ENCODE measurements around the gene NME9. TPM values are rescaled to one million over a fixed set of nuclear protein-coding genes. Genes with fewer than 3 reads are reported as not detected.

Gene NME9
- total RNA-seq, 2 experiments from 2014 or later = 0.80 TPM; not detected in 1

DNA sequence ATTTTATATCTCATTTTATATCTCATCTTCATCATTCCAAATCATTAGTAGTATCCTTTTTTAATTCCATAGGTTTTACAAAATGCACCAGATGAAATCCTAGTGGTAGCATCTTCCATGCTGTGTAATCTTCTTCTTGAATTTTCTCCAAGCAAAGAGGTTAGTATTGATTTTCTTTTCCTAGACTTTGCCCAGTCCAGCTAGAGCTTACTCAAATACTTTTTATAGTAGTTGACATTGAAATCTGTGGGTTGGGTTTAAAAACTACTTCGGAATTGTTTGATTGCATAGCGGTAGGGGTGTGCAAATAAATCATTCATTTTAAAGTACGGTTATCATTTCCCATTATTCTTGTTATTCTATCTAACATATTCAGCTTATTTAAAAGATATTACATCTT, 62.6 kb downstream of the NME9 start:
- Mint-ChIP-seq H3K36me3 (ENCODE audit: low read depth) (peaks cover 65% of the 10 kb centered on the region), H3K4me1 (ENCODE audit: low read depth) (no peaks in the 10 kb centered on the region), H3K9me3 (no peaks in the 10 kb centered on the region), H3K27ac (no peak overlapping the region), H3K4me3 (no peak overlapping the region), H3K27me3 (no peaks in the 10 kb centered on the region)
- intact Hi-C loops (cut with DNase I, micrococcal nuclease) = loop anchor here (5.0 to 10.0 kb wide), 2 partner anchors 58 to 60 kb away; partner anchors contain the start of gene NME9 (in 2 of the 2)
- H3K4me3 ChIP-seq (ENCODE audit: low read length) = no peak overlapping the region
- no peaks in the 10 kb centered on the region for H3K9me3 ChIP-seq (ENCODE audit: control insufficient read depth in 1 of 2, insufficient read depth in 1 of 2, low read length in 2 of 2)
- H3K27me3 ChIP-seq (ENCODE audit: control insufficient read depth in 1 of 2, insufficient read depth in 2 of 2, low read length in 2 of 2) = no peaks in the 10 kb centered on the region
- DNase-seq (no peak), ATAC-seq (ENCODE audit: poor library complexity) (no peak)
- TF ChIP-seq, protein P1, sequence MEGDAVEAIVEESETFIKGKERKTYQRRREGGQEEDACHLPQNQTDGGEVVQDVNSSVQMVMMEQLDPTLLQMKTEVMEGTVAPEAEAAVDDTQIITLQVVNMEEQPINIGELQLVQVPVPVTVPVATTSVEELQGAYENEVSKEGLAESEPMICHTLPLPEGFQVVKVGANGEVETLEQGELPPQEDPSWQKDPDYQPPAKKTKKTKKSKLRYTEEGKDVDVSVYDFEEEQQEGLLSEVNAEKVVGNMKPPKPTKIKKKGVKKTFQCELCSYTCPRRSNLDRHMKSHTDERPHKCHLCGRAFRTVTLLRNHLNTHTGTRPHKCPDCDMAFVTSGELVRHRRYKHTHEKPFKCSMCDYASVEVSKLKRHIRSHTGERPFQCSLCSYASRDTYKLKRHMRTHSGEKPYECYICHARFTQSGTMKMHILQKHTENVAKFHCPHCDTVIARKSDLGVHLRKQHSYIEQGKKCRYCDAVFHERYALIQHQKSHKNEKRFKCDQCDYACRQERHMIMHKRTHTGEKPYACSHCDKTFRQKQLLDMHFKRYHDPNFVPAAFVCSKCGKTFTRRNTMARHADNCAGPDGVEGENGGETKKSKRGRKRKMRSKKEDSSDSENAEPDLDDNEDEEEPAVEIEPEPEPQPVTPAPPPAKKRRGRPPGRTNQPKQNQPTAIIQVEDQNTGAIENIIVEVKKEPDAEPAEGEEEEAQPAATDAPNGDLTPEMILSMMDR (IDR thresholded peaks at IDR 0.05) = no peak
- POLR2A ChIA-PET = no interaction called here
- H3K4me1 ChIP-seq (ENCODE audit: insufficient read depth, low read length) = no peaks in the 10 kb centered on the region
- H3K36me3 ChIP-seq (ENCODE audit: insufficient read depth, low read length) = peaks cover 49% of the 10 kb centered on the region
- no peak overlapping the region for H3K27ac ChIP-seq (ENCODE audit: low read depth in 1 of 2, low read length in 2 of 2)
- CTCF ChIA-PET = no interaction called here

- Histone ChIP-seq H3K4me1 (ENCODE audit: insufficient read depth, low read length) (no peaks in the 10 kb centered on the region), H3K36me3 (ENCODE audit: insufficient read depth, low read length) (peaks cover 41% of the 10 kb centered on the region), H3K27ac (ENCODE audit: low read depth in 1 of 2, low read length in 2 of 2) (no peak overlapping the region), H3K9me3 (ENCODE audit: control insufficient read depth in 1 of 2, insufficient read depth in 1 of 2, low read length in 2 of 2) (no peaks in the 10 kb centered on the region), H3K4me3 (ENCODE audit: low read length) (no peak overlapping the region), H3K27me3 (ENCODE audit: control insufficient read depth in 1 of 2, insufficient read depth in 2 of 2, low read length in 2 of 2) (no peaks in the 10 kb centered on the region)
- no peak overlapping the region for H3K27ac Mint-ChIP-seq
- DNase-seq (no peak), ATAC-seq (ENCODE audit: poor library complexity) (no peak)
- POLR2A ChIA-PET = no interaction called here
- intact Hi-C loops (cut with DNase I, micrococcal nuclease) = loop anchor here (5.0 to 10.0 kb wide), 2 partner anchors 59 to 62 kb away; partner anchors contain the start of gene NME9 (in 2 of the 2)
- H3K27me3 Mint-ChIP-seq = no peaks in the 10 kb centered on the region
- H3K36me3 Mint-ChIP-seq (ENCODE audit: low read depth) = peaks cover 64% of the 10 kb centered on the region
- no peaks in the 10 kb centered on the region for H3K9me3 Mint-ChIP-seq
- TF ChIP-seq, protein P1 (IDR thresholded peaks at IDR 0.05) = no peak
- no peak overlapping the region for H3K4me3 Mint-ChIP-seq
- CTCF ChIA-PET = no interaction called here
- no peaks in the 10 kb centered on the region for H3K4me1 Mint-ChIP-seq (ENCODE audit: low read depth)
Measured at GRCh38 chr3:138265745-138266144, 63.9 kb downstream of the NME9 start.

DNA sequence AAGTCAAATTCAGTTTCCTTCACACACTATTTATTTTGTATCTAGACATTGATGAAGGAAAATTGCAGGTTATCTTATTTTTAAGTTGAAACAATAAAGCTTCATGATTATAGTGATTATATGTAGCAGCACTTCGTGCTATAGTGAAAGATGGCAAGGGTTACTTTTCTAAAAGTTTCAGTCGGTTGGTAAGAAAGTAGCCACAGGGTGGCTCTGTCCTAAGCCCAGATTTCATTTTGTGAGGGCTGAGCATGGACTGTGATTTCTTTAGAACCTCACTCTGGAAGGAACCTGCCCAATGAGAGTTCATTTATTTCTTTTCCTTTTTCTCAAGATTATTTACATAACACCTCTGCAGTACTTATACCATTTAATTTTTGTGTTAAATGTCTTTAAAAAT, 66.5 kb downstream of the NME9 start:
- H3K27ac ChIP-seq (ENCODE audit: low read depth in 1 of 2, low read length in 2 of 2) = no peak overlapping the region
- ChIA-PET CTCF (interaction anchor here (1.4 kb wide), 1 partner anchor 66 kb away, joined by 3 read pairs; no protein-coding TSS in a partner anchor), POLR2A (no interaction called here)
- H3K4me1 Mint-ChIP-seq (ENCODE audit: low read depth) = no peaks in the 10 kb centered on the region
- no peaks in the 10 kb centered on the region for H3K9me3 Mint-ChIP-seq
- ATAC-seq (ENCODE audit: poor library complexity) = no peak
- H3K4me1 ChIP-seq (ENCODE audit: insufficient read depth, low read length) = no peaks in the 10 kb centered on the region
- H3K36me3 ChIP-seq (ENCODE audit: insufficient read depth, low read length) = peaks cover 42% of the 10 kb centered on the region
- no peak overlapping the region for H3K4me3 ChIP-seq (ENCODE audit: low read length)
- H3K9me3 ChIP-seq (ENCODE audit: control insufficient read depth in 1 of 2, insufficient read depth in 1 of 2, low read length in 2 of 2) = no peaks in the 10 kb centered on the region
- no peak overlapping the region for H3K27ac Mint-ChIP-seq
- no peak overlapping the region for H3K4me3 Mint-ChIP-seq
- H3K27me3 Mint-ChIP-seq = no peaks in the 10 kb centered on the region
- no peaks in the 10 kb centered on the region for H3K27me3 ChIP-seq (ENCODE audit: control insufficient read depth in 1 of 2, insufficient read depth in 2 of 2, low read length in 2 of 2)
- H3K36me3 Mint-ChIP-seq (ENCODE audit: low read depth) = peaks cover 79% of the 10 kb centered on the region
- TF ChIP-seq, protein P1 (IDR thresholded peaks at IDR 0.05) = no peak
- no peak for DNase-seq
- intact Hi-C loops (cut with DNase I, micrococcal nuclease) = loop anchor here in 1 of 2 experiments (10.0 kb wide), 1 partner anchor 62 kb away; the partner anchor contains the start of gene NME9

Measured in CD4-positive, alpha-beta T cell (primary cell).